ENCODE results near the gene GATM.
"Not testable (repeated sequence)": the region's sequence is repeated elsewhere in the genome, so short reads cannot be mapped to it uniquely, and the experiment has no call there.

Gene GATM

DNA sequence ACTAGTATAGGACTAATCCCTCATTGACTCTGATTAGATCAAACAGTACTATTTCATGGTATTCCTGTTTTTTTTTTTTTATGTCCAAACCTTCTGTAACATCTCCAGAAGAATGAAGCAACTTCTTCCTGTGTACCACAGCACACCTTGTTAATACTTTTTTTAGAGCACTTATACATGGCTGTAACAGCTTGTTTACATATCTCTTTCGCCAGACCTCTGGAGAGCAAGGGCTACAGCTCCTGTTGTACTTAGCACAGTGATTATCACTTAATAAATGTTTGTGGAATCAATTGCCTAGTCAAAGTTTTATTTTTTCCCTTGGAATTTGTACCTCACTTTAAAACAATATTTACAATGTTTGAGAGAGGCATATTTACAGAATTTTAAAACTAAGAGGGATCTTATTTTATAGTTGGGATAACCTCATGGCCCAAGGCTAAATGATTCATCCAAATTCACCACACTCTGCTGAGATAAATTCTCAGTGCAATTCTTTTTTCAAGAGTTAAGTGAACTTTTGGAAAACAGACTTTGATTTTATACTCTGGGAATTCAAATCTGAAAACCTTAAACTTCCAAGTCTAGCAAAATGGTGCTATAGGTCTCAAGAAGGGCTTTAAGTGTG is 9.2 kb upstream of the GATM start:
- DNase-seq: no peak

DNA sequence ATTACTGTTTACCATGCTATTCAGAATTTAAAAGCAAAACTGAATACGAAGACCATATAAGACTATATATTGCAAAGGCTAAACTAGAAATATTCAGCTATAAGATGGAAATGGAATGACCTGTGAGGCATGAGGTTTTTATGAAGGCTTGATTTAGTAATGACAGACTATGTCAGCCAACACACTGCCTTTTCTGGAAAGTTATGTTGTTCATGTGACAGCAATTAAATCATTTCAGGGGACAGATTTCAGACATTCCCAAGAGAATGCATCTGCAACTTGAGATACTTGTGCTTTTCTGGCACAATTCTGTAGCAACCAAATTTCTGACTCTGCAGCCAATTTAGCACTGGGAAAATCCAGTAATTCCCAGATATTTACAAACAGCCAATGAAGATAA is 8.6 kb upstream of the GATM start:
- DNase-seq: no peak

DNA sequence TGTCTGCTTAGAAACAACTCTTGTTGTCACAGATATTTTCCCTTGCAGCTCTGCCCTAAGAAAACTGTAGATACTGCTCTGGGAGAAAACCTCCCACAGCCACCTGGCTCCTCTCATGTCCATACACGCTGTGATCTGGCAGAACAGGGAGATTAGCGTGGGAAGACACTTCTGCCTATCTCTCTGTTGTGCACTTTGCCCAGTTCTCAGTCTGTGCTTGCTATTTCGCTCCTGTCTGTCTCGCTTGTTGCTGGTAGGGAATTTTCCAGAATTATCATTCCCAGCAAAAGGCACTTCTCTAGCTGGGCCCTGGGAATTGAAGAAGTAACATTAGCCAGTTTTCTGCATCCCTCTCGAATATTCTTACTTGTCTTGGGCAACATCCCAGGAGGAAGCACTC is 8.1 kb upstream of the GATM start:
- no peak for DNase-seq

DNA sequence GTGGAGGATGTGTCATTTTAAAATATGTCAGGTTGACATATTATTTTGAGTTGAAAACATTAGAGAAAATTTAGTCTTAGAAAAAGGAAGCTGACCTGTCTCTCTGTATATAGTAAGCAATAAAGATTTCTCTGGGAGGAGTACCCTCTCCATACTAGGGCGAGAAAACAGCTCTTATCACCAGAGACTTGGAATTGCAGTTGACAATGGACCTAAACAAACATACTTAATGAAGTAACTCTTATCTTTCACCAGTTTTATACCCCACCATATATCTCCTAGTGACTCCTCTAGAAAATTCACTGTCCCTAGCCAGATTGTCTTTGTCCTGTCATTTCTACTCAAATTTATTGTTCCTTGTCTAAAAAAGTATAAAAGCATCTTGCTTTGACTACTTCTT is 7.2 kb upstream of the GATM start:
- DNase-seq: no peak

DNA sequence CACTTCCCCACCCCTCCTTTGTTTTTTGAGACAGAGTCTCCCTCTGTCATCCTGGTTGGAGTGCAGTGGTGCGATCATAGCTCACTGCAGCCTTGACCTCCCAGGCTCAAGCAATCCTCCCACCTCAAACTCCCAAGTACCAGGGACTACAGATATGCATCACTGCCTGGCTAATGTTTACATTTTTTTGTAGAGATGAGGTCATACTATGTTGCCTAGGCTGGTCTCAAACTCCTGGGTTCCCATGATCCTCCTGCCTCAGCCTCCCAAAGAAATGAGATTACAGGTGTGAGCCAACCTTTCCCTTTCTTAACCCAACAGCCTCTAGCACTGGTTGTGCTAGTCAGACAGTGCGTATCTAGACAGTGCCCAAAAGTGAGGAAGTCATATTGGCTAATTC is 6.4 kb upstream of the GATM start:
- no peak for DNase-seq

DNA sequence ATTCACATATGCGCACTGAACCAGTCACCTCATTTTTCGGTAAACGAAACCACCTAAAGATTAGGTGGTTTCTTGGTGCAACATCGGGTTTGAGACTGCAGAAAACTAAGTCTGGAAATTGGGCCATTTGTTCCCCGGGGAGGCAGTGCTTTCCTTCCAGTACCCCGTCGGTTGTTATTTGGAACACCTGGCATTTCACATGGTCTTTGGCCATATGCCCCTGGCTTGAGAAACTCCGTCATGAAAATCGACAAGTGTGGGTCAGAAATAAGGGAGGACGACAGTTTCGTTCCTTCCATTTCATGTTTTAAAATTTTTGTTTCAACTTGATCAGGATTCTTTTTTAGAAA is 544 bp upstream of the GATM start:
- DNase-seq: no peak

DNA sequence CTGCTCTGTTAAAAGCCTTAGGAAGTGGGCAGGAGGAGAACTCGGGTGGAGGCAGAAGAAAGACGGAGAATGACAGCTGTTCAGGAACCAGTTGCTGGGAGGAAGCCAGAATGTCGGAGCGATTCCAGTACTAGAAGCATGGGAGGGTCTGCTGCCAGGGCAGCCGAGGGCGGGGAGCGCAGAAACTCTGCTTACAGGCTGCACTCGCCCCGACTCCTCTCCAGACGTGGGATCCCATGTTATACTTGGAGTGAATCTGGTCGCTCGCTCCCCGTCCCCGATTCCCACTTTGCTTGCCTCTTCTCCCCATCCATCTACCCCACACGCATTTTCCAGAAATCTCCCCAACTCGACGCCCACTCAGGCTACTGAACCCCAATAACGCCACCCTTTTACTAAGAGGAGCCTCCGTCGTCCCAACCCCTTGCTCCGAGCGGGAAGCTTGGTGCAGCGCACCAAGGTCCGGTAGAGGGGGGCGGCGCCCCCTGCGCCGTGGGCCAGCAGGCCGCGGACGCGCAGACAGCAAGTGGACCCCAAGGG is 665 bp downstream of the GATM start:
- DNase-seq: no peak

DNA sequence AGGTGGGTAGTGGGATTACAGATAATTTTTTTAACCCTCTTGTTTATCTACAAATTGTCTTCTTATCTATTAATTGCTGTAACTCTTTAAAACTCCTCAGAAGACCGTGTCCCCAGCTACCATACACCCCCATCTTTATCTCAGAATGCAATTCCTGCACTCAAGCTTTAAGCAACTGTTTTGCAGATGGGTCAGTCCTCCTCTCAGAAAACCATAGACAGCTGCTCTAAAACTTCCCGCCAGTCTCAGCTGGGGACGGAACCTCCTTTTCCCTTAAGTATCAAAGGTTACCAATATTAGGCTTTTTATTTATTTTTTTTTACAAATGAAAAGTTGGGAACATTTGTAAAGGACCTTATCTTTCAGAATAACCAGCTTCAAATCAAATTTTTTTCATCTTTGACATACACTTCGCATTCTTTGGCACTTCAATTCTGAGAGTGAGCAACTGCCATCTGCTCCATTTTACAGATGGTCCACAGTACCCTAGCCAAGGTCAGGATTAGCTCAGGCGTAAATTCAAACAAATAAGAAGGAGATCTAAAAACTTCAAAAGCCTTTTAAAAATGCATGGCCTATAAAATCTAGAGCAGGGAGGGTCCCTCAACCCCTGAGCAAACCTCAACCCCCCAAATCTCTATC is 1.3 kb downstream of the GATM start:
- no peak for DNase-seq

DNA sequence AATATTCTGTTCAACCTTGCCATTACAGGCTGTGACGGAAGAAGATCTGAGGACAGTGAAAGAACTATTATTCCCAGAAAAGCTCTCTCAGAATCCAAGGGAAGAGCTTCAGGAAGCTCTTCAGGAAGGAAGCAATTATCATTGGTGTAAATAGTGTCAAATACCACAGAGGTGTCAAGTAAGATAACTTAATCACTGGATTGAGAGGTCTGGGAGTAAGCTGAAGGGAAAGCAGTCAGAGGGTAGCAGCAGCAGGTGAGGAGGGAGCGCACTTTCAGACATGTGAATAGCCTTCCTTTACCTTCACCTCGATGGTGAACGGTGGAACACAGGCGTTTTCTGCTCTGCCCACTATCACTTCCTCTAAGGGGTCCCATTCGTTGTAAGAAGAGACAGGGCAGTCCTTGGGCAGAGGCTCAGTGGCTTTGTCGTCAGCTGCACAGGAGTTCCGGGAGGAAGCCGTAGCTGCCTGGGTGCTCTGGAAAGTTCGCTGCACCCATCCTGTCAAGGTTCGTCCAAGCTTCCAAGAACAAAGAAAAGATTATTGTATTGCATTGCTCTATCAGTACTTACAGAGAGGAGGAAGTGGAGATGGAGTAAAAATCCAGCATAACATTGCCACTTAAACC is 1.9 kb downstream of the GATM start:
- no peak for DNase-seq

DNA sequence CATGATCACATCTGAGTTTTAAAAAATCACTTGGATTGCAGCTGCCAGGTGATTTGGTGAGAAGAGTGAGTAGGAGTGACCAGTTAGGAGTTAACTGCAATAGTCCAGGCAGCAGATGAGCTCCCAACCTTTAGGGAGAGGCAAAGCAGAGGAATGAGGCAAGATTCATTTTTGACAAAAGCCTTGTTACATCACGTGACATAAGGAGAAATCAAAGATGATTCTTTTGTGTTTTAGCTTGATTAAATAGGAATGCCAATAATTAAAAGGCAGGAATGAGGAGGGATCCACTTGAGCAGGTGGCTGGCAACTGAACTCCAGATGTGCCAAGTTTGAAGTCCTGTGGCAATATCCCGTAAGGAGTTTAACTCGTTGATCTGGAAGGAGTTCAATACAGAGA is 2.5 kb downstream of the GATM start:
- DNase-seq: no peak

DNA sequence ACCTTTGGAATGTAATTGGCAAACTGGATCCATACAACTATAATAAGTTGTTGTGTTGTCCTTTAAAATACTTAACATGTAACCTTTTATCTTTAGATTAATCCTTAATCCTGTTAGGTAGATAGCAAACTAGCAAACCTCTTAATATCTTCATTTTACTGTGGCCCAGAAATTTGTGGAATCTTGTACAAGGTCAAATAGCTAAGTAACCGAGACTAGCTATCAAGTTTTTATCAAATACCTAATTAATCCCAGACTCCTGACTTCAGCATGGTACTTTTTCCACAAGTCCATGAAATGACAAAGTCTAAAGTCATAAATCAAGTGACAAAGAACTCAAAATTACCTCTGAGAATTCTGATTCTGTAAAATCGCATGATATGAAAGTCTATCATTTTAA is 4.4 kb downstream of the GATM start:
- no peak for DNase-seq

DNA sequence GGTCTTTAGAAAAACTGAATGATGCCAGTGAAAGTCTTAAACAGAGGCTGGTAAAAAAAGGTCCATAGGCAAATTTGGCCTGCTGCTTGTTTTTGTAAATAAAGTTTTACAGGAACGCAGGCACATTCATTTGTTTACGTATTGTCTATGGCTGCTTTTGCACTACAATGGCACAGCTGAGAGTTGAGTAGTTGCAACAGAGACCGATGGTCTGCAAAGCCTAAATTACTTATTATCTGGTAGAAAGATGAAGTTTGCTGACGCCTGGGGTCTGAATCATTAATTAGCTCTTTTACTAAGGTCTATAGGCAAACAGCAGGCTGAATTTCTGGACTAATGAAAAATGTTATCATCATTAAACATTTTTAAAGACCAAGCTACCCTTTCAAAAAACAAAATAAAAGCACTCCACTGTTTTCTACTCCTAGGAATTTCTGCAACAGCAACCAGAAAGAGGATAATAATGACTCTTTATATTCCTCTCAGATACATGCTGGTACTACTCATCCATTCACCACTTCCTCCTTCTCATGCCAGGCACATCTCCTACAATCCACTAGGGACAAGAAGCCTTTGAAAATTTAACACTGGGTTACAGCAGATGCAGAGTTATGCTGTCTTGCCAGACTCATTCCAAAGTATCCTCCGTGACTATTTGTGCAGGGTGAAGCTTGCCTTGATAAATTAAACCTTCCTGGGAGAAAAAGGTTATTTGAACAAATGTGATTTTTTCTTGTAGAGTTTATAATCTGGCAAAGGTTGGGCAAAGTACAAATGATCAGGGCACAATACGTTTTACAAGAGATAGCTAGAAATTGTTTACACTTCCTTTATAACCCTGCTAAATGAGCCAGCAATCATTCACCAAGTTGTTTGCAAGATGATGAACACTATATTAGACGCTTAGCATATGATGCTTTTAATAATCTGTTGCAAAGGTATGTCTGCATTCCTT is 6.0 kb downstream of the GATM start:
- DNase-seq: no peak

DNA sequence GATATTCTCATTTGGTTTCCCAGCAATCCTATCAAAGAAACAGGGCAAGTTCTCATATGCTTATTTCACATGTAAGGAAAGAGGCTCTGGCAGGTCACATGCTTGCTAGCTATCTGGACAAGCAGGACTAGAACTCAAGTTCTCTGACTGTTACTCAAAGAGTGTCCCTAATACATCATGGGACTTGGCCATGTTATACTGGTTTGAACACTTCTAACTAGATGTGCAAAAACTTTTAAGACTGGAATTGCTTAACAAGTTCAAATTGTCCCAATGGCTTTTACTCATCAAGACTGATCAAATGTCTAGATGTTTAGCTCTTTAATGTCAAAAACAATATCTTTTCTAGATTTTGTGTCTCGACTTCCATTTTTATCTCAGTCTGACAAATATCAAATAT is 6.8 kb downstream of the GATM start:
- no peak for DNase-seq

DNA sequence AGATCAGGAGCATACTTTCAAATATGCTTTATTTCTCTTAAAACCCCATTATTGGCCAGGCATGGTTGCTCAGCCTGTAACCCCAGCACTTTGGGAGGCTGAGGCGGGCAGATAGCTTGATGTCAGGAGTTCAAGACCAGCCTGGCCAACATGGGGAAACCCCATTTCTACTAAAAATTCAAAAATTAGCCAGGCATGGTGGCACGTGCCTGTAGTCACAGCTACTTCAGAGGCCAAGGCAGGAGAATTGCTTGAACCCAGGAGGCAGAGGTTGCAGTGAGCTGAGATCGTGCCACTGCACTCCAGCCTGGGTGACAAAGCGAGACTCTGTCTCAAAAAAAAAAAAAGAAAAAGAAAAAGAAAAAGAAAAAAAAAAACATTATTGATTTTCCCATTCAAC is 8.3 kb downstream of the GATM start:
- not testable (repeated sequence) for DNase-seq

DNA sequence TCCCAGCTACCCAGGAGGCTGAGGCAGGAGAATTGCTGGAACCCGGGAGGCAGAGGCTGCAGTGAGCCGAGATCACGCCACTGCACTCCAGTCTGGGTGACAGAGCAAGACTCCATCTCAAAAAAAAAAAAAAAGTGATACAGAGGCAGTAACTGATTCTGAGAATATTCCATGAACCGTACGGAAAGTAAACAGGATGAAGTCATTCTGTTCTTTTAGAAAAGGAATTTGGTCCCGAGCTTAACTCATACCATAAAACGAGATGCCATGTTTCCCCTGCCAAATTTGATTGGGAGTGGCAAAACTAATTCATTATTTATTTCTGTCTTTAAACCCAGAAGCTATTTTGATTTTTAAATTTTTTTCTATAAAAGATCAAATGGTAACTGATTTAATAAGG is 11.1 kb downstream of the GATM start:
- not testable (repeated sequence) for DNase-seq

DNA sequence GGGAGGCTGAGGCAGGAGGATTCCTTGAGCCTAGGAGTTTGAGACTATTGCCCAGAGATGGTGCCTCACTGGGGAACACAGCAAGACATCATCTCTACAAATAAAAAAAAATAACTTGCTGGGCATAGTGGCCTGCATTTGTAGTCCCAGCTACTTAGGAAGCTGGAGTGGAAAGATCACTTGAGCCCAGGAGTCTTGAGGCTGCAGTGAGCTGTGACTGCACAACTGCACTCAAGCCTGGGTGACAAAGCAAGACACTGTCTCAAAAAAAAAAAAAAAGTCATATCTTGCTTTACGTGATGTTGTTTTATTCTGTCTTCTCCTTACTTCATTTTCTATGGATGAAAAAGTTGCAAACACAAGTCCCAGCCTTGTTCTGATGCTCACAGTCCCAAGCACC is 14.1 kb downstream of the GATM start:
- no peak for DNase-seq

DNA sequence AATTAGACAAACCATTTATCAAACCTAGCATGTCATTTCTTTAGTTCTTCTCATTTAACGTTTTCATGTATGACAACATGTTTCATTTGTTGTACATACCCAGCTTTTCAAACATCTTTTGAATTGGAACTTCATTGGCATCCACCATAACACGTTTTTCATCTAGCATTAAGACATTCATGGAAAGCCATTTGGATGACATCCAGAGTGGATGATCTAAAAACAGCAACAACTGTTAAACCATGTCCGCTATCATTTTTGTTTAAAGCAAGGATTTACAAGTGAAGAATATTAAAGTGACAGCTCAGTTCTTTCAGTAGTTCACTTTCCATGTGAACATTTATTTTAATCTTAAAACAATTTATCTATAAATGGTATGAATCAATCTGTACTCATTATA is 14.5 kb downstream of the GATM start:
- no peak for DNase-seq

DNA sequence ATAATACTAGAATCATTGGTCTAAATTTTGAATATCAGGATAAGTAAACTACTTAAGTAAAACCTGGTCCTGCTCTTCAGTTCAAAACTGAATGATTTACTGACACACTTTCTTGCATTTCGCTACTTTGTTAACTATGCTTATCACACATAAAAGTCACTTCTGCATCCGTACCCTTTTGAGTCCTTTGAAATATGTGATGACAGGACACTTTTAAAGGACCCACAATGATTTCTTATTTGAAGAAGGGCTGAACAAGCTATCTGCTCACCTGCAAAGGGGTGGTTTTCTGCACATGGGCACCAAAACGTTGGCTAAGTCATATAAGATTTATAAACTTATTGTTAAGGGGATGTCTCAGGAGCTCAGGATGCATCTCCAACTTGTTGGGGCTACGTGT is 15.0 kb downstream of the GATM start:
- DNase-seq: no peak

DNA sequence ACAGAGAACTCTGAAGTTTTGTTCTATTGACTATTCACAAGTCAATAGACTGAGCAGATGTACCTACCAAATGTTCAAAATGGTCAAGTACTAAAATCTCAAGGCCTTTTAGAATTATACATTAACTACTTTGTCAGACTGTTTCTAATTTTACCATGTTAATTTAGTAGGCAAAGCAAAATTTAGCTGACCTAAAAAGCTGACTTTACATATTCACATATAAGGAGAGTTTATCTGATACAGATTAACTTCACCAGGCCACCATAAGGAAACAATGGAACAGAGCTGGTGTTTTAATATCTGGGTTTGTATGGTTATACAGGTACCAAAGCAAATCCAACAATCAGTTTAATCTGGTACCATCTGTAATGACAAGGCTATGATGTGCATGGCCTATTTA is 15.9 kb downstream of the GATM start:
- DNase-seq: no peak

DNA sequence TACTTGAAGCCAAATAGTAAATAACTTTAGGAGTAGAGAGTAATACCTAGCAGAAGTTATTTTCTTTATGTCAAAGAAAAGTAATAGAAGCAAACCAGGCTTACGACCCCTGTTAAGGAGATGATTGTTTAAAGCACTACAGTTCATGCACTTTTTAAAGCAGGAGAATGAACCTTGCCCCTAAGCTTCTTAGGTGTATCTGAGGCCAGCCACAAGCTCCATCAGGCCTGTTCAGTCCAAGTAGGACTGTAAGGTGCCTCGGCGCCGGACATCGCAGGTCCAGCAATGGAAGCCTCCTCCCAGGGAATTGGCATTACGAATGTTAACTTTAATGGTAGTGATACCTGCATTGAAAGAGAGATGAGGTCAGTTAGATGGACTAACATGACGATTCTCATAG is 16.5 kb downstream of the GATM start:
- no peak for DNase-seq

DNA sequence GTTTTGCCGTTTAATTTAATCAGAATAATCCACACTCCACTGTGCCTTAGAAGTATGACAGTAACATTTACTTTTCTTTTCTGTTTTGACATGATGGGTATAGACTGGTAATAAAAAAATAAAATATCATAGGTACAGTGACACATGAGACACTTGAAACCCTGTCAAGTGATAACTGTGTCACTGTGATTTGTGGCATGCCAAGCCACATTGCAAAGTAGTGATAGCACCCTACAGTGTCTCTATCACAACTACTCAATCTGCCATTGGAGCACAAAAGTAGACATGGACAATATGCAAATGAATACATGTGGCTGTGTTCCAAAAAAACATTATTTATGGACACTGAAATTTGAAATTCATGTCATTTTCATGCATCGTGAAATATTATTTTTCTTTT is 22.5 kb downstream of the GATM start:
- no peak for DNase-seq

DNA sequence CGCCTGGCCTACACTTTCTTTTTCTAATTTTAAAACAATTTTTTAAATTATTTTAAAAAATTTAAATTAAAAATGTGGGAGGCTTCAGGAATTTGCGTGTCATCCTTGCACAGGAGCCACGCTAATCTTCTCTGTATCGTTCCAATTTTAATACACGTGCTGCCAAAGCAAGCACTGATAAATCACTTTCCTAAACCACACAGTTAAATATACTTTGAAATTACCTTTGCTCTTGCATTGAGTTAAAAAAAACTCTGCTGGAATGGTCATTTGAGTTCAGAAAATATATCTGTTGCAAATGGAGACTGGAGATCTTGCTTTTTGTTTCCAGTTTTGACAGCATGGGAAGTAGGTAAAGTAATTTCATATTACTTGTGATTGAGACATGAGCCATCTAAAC is 23.6 kb downstream of the GATM start:
- no peak for DNase-seq

DNA sequence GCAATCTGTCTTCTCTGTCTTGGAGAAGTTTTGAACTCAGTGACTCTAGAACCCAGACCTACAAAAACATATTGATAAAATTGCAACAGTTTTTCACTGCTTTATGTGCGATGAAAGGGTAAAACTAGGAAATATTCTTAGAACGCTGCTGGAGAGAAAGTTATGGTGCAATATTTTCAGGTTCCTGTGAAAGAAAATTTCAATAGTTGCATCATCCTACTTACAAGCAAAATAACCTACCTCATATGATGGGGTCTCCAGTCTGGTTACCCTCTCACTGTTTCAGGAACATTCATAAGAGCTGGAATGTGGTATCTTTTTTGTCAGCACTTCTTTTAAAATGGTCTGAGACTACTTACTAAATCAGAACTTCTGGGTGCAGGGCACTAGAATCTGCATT is 27.1 kb downstream of the GATM start:
- no peak for DNase-seq

DNA sequence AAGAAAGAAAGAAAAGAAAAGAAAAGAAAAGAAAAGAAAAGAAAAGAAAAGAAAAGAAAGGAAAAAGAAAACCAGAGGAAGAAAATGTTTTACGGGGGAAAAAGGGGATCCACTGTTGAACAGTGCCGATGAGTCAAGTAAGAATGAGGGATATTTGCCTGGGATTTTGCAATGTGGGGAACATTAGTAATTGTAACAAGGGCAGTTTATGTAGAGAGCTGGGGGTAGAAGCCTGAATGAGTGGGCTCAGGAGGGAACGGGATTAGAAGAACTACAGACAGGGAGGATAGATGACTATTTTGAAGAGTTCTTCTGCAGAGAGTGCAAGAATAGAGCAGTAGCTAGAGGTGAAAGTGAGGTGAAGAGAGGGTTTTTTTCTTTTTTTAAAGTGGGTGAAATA is 28.7 kb downstream of the GATM start:
- DNase-seq: no peak
